Posterior cingulate gyrus (tissue), 11 donors: ENCODE data around the gene SDHD.

Experiments used
- DNase-seq, 10 donors: peaks; one replicate each; pipeline versions ENCODE4 v3.0.0 to v3.0.0-alpha.2; 2020 to 2021; ENCODE audit warnings: mixed read lengths in 3 of 10
- intact Hi-C: fragments of 100-400 bp; cut with DNase I; formaldehyde crosslinking; loops from one replicate; pipeline ENCODE4 v1.15.1; 2023

Gene SDHD

DNA sequence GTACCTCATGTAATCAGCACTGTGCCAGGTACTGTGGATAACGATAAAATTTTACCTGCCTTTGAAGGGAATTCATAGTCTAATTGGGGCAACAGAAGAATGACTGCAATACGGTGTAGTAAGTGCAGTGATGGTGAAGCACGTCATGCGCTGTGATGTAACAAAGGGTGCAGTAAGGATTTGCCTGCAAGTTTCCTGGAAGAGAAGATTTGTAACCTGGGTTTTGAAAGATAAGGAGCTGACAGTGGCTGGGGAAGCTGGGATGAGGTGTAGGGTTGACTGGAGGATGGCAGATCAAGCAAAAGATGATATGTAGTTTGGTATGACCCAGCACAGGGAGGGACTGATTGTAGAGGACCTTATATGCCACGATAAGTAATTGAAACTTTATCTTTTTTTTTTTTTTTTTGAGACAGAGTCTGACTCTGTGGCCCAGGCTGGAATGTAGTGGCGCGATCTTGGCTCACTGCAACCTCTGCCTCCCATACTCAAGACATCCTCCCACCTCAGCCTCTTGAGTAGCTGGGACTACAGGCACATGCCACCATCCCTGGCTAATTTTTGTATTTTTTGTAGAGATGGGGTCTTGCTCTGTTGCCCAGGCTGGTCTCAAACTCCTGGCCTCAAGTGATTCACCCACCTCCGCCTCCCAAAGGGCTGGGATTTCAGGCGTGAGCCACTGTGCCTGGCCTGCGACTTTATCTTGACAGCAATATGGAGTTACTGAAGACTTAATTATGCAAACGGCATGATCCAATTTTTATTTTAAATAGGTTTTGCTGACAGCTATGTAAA, 11.3 kb downstream of the SDHD start:
- no peak for DNase-seq
- intact Hi-C loops: no loop called here

DNA sequence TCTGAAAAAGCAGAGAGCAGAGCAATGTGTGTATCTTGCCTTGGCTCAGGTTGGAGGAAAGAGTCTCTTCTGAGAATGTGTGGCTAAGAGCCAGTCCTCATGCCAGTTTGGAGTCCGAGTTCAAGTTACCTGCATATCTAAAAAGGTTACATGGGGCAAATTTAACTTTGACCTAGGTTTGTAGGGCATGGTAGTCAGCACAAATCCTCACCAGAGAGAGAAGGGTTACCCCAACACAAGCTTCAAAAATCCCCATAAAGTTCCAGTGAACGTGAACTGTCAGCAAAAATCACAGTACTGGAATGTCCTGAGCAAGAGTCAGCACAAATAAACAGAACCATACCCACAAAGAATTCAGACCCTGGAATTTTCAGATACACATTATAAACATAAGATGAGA, 13.8 kb downstream of the SDHD start:
- DNase-seq: no peak
- intact Hi-C loops: no loop called here

- intact Hi-C loops: no loop called here
- no peak for DNase-seq
Observed at GRCh38 chr11:112103446-112103845, 16.8 kb downstream of the SDHD start.

- intact Hi-C loops: no loop called here
- DNase-seq: no peak
Observed at GRCh38 chr11:112106070-112106469, 19.4 kb downstream of the SDHD start.

DNA sequence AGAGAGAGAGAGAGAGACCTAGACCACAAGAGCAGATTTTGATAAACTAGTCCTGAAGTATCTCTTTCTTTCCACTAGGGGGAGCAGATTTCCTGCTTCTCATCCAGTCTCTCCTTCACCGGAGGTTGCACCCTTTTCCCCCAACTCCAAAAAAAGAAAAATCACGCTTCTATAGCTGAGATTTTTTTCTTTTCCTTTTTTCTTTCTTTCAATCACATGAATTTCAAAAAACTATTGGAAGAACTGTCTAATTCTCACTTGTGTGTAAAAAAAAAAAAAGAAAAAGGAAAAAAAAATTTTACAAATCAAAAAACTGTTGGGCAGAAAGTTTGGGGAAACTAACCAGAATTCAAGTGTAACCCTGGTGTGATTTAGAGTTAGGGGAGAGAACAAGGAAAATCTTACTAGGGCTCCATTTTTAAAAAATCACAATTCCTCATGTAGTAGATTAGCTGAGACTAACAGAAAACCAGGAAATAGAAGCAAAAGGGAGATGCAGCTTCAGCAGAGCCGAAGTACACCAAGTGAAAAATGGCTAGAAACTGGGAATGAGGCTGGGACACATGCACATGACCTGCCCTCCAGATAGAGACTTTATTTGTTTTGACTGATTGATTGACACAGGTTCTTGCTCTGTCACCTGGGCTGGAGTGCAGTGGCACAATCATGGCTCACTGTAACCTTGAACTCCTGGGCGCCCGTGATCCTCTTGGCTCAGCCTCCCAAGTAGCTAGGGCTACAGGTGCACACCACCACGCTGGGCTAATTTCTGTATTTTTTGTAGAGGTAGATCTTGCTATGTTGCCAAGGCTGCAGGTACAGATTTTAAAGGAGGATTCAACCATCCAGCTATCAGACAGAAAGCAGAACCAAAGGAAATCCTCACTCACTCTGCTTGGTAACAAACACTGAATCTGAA, 27.1 kb downstream of the SDHD start:
- intact Hi-C loops: loop anchor here (1.0 to 2.0 kb wide), 2 partner anchors 61 to 167 kb away; partner anchors contain the start of gene BCO2
- no peak for DNase-seq

- intact Hi-C loops: no loop called here
- DNase-seq: no peak
Observed at GRCh38 chr11:112114460-112114859, 27.8 kb downstream of the SDHD start.

- no peak for DNase-seq
- intact Hi-C loops: no loop called here
Observed at GRCh38 chr11:112115386-112115785, 28.7 kb downstream of the SDHD start.

DNA sequence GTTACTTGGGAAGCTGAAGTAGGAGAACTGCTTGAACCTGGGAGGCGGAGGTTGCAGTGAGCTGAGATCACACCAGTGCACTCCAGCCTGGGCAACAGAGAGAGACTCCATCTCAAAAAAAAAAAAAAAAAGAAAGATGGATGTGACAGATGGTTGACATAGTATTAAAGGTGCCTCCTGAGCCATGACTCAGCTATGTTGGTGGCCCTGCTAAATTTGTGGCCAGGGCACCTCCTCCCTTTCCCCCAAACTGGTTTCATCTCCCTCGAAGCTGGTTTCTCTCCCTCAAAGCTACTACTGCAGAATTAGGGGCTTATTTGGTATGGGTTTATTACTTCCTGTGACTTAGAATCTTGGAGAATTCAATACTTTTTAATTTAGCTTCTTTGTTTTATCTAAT, 31.5 kb downstream of the SDHD start:
- DNase-seq: no peak
- intact Hi-C loops: no loop called here

GRCh38 chr11:112121981-112122615, 35.4 kb downstream of the SDHD start:
- intact Hi-C loops: no loop called here
- DNase-seq: no peak

DNA sequence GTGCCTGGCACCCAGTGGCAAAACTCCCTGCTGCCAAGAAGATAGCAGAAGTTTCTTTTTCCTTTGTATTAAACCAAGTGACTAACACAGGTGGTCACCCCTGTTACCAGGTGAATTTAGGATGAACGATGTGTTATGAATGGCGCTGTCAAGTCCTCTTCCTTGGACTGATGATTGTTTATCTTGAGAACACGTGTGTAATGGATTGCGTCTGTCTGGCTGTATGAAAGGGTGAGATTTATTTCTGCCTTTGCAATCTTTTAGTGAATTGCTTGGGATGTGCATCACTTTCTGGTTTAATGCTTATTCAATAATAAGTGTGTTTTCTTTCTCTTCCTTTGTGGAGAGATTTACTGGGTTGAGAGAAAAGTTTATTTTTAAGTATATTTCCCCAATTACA, 36.5 kb downstream of the SDHD start:
- intact Hi-C loops: no loop called here
- no peak for DNase-seq

DNA sequence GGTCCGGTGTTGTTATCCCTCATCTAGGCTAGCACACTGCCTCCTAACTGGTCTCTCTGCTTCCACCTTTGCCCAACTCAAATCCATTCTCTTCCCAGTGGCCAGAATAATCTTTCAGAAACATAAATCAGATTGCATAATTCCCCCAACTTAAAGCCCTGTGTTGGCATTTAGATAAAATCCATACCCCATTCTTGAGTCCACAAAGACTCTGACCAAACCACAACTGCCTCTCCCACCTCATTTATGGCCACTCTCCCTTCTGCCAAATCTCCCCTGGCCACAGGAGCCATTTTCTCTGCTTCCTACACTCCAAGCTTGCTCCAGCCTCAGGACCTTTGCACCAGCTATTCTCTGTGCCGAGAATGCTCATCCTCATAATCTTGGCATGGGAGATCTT, 40.4 kb downstream of the SDHD start:
- intact Hi-C loops: no loop called here
- DNase-seq: no peak

GRCh38 chr11:112128483-112129121, 41.9 kb downstream of the SDHD start:
- peak in 7 of 10 donors; percentile 46 to 88 (median 52) for DNase-seq
- intact Hi-C loops: no loop called here

- intact Hi-C loops: no loop called here
- no peak for DNase-seq
Observed at GRCh38 chr11:112129656-112130055, 43.0 kb downstream of the SDHD start.

DNA sequence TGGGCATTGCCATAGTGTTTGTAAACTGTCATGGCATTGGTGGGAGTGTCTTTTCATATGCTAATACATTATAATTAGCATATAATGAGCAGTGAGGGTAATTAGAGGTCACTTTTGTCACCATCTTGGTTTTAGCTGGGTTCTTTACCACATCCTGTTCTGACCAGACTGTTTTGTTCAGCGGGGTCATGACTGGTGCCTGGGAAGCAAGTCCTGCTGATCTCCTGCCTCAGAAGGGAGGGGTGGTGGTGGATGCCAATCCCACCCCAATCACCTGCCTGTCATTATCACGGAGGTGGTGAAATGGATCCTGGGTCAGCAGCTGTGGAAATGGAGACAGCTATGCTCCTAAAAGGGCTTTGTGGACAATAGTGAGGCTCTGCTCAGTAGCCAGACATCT, 46.1 kb downstream of the SDHD start:
- intact Hi-C loops: no loop called here
- DNase-seq: no peak

GRCh38 chr11:112134473-112134872, 47.8 kb downstream of the SDHD start:
- intact Hi-C loops: no loop called here

GRCh38 chr11:112143597-112143996, 56.9 kb downstream of the SDHD start:
- DNase-seq: no peak
- intact Hi-C loops: no loop called here

More at GRCh38 chr11:112134473-112134872, 47.8 kb downstream of the SDHD start:
- no peak for DNase-seq
